NCI-H146 (cell line): ENCODE results near the gene SHB.

Experiments
- DNase-seq: peaks from one replicate; lab custom pipeline; 2025; lab: John Stamatoyannopoulos, UW

SHB gene

GRCh38 chr9:38024036-38024681 lies 44.9 kb downstream of the SHB start:
- DNase-seq, result peak; percentile 32

GRCh38 chr9:38023661-38024035 lies 45.4 kb downstream of the SHB start:
- DNase-seq, result peak; percentile 43

GRCh38 chr9:38022995-38023394 lies 46.0 kb downstream of the SHB start:
- DNase-seq, result peak; percentile 95

- peak; percentile 84 for DNase-seq
Observed at GRCh38 chr9:38022203-38022895, 46.7 kb downstream of the SHB start.

- no peak for DNase-seq
Observed at GRCh38 chr9:38020151-38021076, 48.6 kb downstream of the SHB start.

GRCh38 chr9:38019731-38020130 lies 49.3 kb downstream of the SHB start:
- DNase-seq, result no peak

- no peak for DNase-seq
Observed at GRCh38 chr9:38018958-38019602, 49.9 kb downstream of the SHB start.

- no peak for DNase-seq
Observed at GRCh38 chr9:38018241-38018957, 50.6 kb downstream of the SHB start.

- DNase-seq, result no peak
Observed at GRCh38 chr9:38017885-38018186, 51.2 kb downstream of the SHB start.

- no peak for DNase-seq
Observed at GRCh38 chr9:38017149-38017884, 51.7 kb downstream of the SHB start.

- DNase-seq, result no peak
Observed at GRCh38 chr9:38016375-38017135, 52.5 kb downstream of the SHB start.

- DNase-seq, result no peak
Observed at GRCh38 chr9:38015906-38016305, 53.1 kb downstream of the SHB start.

GRCh38 chr9:38015266-38015665 lies 53.8 kb downstream of the SHB start:
- no peak for DNase-seq

- no peak for DNase-seq
Observed at GRCh38 chr9:38012767-38013450, 56.1 kb downstream of the SHB start.

GRCh38 chr9:38011991-38012390 lies 57.0 kb downstream of the SHB start:
- DNase-seq, result no peak

- no peak for DNase-seq
Observed at GRCh38 chr9:38010918-38011704, 57.9 kb downstream of the SHB start.

- no peak for DNase-seq
Observed at GRCh38 chr9:38009990-38010389, 59.0 kb downstream of the SHB start.

GRCh38 chr9:38009035-38009501 lies 60.0 kb downstream of the SHB start:
- DNase-seq, result no peak
